HG02763 (cell line): ENCODE results near the gene DUSP19.
A peak's percentile ranks its signal among the peaks of the same experiment; 100 is the strongest.

Experiments
- ATAC-seq: cut with Tn5 transposase; IDR thresholded peaks from one replicate; pipeline ENCODE4 v1.9.1; 2021; ENCODE audit warnings: mild to moderate bottlenecking, moderate library complexity; ENCODE audit not compliant: unreplicated experiment

The DUSP19 gene

DNA sequence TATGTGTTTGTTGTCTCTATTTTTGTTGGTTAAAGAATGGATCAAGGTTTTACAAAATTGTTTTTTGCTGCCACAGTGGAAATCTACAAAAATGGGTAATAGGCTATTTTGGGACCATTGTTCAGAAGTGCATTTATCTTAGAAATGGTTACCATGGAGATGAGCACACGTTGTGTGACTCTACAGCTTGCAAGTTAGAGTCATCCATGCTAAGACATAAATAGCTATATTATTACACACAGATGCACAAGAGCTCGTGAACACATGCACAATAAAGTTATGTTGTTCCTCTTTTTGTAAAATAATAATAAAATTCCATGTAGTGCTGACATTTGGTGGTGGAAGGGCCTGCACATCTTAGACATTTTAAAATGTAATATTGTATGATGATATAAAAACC lies 15.5 kb upstream of the DUSP19 start:
- no peak for ATAC-seq

DNA sequence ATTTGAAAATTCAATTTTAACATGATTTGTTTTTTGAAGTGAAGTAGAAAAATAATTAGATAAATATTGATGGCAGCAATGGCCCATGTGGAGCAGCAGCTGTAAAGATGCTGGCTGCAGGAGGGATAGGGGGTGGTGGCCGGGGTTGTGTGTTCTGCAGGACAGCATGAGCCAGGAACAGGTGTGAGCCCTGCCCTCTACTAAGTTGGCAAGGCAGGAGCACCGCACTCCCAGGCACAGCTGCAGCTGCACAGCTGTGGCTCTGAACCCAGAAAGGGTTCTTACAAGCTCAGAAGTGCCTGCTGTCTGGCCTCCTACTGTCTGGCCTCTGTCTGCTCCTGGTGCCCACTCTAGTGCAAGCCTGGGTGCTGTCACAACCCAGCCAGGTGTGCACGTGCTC lies 10.0 kb upstream of the DUSP19 start:
- ATAC-seq, result no peak

DNA sequence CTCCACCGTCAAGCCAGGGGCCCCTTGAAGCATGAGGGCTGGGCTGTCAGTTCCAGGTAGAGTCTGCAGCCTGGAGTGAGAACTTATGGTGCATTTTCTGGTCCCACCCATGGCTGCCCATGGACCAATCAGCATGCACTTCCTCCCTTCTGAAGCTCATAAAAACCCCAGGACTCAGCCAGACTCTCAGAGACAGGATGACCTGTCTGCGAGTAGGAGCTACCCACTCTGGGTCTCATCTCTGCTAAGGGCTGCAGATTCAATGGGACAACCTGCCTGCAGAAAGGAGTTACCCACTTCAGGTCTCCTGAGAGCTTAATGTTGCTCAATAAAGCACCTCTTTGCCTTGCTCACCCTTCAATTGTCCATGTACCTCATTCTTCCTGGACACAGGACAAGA lies 9.4 kb upstream of the DUSP19 start:
- no peak for ATAC-seq

DNA sequence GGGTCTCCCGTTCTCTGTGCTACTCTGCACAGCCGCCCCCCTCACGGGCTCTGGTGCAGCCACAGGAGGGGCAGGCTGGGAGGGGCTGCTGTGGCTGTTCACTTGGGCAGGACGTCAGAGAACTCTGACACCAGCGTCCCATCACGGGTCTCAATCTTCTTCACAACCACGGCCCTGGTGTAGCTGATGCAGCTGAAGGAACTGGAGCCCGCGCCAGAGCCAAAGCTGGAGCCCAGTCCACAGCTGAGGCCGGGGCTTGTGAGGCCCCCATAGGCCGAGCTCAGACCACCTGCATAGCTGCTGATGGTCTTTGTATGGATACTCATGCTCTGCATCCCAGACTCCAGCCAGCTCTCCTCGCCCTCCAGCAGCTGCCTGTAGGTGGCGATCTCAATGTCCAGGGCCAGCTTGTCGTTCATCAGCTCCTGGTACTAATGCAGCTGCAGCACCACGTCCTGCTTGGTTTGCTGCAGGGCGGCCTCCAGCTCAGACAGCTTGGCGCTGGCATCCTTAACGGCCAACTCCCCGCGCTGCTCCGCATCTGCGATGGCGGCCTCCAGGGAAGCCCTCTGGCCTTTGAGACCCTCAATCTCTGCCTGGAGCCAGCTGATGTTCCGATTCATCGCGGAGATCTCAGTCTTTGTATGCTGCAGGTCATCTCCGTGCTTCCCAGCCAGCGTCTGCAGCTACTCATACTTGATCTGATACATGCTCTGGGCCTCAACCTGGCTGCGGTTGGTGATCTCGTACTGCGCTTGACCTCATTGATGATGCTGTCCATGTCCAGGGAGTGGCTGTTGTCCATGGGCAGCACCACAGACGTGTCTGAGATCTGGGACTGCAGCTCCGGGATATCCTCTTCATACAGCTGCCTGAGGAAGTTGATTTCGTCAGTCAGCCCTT lies 7.4 kb upstream of the DUSP19 start:
- ATAC-seq, result no peak

DNA sequence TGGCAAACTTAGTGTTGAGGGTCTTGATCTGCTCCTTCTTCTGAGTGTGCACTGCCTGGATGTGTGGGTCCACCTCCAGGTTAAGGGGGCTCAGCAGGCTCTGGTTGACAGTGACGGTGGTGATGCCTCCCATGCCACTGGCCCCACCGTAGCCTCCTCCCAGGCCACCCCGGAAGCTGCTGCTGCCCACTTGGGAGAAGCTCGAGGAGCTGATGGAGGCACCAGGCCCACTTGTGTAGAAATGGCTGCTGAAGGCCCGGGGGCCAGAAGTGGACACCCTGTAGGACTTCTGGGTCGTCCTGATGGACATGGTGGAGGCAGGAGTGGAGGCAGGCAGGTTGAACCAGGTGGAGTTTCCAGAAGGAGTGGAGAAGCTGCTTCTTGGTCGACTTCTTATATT lies 6.4 kb upstream of the DUSP19 start:
- ATAC-seq, result no peak

DNA sequence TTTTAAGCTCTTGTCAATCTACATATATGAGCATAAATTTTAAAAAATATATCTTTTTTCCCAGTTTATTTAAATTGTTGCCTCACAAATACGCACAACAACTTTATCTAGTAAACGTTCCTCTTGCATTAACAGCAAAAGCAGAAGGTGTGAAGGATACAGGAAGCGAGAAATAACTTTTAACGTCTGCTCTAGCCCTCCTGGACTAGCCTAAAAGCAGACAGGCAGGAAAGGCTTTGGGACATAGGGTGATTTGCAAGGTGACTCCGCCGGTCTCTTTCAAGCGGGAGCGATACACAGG lies 434 bp upstream of the DUSP19 start:
- no peak for ATAC-seq

DNA sequence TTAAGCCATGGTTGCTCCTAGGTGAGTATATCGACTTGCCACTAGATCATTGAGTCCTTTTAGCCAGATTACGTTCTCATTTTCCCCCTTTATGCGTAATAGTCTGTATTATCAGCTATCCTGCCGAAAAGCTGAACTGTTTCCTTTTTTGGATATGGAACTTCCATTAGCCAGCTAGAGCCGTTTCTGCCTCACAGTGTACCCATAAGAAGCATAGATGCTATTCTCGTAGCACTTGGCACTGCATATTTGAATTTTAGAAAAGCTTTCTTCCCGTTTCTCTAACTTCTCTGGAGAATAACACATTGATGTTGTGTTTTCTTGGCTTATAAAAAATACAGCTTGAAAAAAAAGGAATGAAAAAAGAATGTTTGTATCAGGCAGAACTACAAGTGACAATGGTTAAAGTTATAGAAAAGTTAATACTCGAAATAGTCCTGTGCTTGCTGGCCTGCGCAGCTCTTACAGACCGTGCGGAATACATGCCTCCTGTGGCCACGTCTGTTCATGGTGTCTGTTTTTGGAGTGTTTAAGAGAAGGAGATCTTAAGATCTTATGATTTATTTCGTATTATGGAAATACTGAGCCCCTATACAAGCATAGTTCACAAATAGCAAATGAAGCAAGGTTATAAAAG lies 710 bp downstream of the DUSP19 start:
- peak; percentile 23 for ATAC-seq

DNA sequence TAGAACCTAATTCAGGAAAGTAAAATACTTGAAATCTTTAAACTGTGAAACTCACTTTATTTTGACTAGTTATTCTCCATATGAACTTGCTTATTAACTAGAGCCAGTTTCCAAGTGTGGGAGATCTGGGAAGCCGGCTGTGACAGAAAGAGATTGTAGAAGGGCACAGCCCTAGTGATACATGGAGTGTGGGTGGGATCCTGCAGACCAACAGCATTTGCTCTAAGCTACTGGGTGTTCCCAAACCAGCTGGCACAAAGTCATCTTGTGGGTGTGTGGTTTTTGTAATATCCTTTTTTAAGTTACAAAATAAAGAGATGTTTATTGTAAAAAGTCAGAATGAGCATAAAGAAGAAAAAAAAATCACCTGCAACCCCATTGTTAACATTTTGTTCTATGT lies 3.4 kb downstream of the DUSP19 start:
- no peak for ATAC-seq

DNA sequence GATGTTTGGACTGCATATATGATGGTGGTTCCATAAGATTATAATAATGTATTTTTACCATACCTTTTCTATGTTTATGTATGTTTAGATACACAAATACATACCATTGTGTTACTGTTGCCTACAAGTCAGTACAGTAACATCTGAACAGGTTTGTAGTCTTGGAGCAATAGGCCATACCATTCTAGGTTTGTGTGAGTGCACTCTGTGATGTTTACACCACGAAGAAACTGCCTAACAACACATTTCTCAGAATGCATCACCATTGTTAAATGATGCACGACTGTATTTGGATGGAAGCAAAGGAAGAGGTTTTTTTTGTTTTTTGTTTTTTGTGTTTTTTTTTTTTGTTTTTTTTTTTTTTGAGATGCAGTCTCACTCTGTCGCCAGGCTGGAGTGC lies 9.5 kb downstream of the DUSP19 start:
- no peak for ATAC-seq

DNA sequence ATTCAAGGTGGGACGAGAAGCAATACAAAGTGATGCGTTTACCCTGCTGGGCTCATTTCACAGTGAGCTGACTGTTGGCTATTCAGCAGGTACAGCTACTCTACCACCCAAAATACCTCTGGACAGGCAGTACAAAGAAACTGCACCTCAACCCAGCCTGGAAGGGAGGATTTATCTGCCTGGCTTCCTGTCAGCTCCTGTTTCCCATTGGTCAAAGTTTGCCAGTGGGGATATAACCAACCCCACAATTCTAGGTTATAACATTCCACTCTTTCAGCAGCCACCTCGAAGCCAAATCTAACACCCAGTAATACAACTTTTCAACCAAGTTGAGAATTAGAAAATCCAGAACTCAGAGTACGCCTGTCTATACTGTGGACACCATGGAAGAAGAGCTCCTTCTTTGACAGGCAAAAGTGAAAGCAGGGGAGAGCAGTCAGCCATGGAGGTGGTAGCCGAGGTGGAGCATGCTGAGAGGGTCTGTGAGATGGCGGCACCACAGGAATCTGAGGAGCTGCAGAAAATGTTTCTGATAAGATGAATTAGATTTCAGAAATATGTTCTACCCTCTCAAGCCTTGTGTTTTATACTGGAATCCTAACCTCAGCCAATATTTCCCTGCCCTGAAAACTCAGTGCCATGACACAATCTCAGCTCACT lies 10.8 kb downstream of the DUSP19 start:
- ATAC-seq, result peak; percentile 57

DNA sequence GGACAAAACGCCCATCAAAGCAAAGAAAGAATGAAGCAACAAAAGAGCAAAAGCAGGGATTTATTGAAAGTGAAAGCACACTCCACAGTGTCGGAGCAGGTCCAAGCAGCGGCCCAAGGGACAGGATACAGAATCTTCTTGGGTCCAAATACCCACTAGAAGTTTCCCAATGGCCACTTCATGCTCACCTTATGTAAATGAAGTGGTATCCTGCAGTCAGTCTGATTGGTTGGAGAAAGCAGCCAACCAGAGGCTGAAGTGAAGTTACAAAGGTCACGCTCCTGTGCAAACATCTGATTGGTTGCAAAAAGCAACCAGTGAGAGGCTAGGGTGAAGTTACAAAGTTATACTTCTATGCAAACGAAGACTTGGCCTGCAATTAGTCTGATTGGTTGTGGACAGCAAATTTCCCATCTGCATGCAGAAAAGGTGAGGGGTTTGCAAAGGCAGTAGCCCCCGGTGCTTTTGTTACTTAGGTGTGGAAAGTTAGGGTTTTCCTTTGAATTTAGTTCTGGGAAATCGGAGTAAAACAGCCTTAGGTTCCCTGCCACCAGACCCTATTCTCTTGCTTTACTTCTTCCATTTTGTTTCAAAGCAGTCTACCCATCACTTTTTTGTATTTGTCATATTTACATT lies 12.9 kb downstream of the DUSP19 start:
- ATAC-seq, result no peak

DNA sequence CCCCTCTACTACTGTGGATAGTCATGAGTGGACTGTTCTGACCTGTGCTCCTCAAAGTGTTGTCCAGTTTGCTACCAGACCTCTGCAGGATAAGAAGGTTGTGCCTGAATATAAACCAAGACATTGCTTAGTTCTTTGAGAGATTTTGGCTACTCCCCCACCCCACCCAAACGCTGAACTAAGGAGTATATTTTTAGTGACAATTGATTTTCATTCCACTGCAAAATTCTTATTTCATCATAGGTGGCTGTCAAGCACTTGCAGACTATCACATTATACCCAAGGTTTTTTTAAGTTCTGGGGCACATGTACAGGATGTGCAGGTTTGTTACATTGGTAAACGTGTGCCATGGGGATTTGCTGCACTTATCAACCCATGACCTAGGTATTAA lies 13.4 kb downstream of the DUSP19 start:
- no peak for ATAC-seq

DNA sequence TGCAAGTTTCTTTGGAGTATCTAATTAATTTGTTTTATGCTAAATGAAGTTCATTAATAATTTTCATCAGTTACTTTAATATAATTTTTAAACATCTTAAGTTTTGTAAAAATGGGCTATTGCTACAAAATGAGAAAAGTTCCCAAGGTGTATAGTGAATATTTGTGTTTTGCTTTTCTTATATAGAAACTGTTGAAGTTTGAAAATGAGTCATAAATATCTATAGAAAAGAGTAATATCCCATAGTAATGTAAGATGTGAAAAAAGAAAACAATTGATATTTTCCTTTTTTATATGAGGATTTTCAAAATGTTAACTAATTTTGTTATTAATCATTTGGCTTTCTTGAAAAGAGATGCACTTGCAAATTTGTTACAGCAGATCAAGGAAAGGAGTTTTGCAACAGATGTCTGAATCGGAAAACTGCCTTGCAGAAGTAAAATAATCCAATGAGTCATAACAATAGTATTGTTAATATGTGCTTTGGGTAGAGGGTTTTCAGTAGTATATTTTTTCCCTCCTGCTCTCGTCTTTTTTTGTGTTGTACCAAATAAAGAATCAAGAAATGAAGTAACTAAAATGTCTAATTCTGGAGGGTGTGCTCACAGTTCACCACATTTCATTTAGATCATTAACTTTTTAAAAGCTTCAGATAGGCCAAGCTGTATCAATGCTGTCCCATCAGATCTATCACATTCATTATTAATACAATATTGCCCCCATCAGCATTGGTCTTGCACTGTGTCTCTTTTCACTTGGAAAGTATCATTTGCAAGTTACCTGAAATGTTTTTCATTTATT lies 15.5 kb downstream of the DUSP19 start:
- ATAC-seq, result peak; percentile 77

DNA sequence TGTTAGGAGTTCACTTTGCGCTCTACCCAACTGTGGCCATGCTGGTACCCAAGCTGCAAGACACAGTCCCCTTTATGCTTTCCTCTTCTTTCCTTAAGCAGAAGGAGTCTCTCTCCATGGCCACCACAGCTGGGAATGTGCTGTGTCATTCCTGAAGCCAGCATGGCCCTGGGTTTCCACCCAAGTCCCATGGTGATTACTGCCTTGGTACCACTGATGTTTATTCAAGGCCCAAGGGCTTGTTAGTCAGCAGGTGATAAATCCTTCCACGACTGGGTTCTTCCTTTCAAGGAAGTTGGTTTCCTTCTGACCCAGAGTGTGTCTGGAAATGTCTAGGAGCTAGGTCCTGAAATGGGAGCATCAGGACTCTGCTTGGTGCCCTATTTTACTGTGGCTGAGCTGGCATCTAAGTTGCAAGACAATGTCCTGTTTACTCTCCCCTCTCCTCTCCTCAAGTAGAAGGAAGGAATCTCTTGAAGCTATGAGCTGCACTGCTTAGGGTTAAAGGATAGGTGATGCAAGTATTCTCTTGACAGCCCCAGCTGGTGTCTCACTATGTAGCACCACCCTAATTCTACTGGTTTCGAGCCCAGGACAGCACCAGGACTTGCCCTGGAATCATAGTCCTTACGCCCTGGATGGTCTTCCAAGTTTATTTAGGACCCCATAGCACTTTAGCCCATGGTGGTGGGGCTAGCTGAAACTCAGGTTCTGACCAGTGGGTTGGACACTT lies 27.0 kb downstream of the DUSP19 start:
- ATAC-seq, result no peak

DNA sequence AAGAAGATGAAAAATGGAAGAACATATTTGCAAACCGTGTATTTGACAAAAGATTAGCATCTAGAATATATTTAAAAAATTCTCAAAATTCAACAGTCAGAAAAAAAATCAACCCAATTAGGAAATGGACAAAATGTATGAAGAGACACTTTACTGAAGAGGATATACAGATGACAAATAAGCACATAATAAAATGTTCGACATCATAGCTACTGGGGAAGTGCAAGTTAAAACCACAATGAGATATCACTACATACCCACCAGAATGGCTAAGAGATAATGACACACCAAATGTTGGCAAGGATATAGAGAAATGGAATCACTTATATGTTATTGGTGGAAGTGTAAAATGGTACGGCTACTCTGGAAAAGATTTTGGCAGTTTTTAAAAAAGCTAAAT lies 34.0 kb downstream of the DUSP19 start:
- no peak for ATAC-seq

DNA sequence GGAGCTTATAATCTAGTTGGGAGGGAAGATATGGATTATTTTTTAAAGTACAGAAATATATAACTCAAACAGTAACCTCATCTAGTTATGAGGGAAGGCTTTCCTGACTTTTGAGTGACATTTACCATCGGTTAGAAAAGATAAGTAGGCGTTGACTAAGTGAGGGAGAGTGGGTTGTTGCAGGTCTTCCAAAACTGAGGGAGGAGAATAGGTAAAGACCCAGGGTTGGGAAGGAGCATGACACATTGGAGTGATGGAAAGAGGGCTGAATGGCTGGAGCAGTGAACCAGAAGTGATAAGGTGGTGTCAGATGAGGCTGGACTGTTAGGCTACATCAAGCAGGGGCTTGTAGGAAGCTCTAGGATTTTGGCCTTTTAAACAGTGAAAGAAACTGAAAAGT lies 35.1 kb downstream of the DUSP19 start:
- no peak for ATAC-seq

DNA sequence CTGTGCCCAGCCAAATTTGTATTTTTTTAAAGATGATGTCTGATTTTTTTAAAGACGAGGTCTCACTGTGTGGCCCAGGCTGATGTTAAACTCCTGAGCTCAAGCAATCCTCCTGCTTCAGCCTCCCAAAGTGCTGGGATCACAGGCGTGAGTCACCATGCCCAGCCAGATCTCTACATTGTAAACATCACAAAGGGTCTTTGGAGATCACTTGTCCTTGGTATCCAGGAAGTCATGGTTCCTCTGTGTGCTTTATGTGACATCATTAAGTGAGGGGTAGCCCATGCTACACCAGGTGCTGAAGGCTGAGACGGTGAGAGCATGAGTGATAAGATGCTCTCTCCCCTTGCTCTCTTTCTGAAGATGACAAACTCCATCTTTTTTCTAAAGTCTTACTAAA lies 38.7 kb downstream of the DUSP19 start:
- no peak for ATAC-seq

DNA sequence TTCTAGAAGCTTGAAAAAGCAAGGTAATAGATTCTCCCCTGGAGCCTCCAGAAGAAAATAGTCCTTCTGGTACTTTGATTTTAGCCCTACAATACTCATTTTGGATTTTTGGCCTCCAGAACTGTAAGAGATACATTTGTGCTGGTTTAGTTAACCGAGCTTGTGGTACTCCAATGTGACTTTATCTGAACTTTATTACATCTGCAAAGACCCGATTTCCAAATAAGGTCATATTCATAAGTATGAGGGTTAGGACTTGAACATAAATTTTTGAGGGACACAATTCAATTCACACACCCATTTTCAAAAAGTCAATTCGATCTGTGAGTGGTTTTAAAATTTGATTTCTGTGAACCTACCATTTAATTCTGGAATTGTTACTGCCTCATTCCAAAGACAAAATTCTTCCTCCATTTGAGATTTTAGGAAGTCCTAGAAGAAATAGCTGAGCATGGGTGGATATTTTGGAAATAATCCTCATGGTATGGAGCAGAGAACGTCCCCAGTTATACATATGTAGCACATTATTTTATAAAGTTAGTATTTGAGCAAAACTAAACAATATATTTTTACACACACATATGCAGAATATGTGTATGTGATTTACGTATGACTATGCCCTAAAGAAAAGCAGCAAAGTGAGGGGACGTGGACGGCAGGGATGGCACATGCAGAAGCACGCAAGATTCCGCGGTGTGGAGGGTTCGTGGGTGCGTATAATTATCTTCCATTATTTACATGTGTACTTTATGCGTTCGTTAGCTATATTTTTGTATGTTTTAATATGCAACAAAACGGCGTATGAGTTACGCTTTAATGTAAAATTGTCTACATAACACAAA lies 44.8 kb downstream of the DUSP19 start:
- ATAC-seq, result no peak

DNA sequence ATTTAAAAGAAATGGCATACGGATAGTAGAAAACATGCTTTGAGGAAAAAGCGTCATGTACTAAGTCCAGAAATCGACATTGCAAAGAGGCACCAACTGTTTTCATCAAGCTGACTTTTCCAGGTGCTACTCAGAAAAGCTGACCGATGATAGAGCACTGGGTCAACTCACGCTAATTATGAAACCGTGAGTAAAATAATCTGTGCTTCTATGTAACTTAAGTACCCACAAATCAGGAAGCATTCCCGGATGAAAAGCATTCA lies 45.3 kb downstream of the DUSP19 start:
- peak; percentile 41 for ATAC-seq
